Measurements from ENCODE around the gene CADM2. TPM values are rescaled to one million over a fixed set of nuclear protein-coding genes. Genes with fewer than 3 reads are reported as not detected.

CADM2 gene
- total and polyA plus RNA-seq, 3 donors from 2014 or later = 1.3 to 4.0 (median 2.7) TPM

- Histone ChIP-seq H3K36me3 (ENCODE audit: low read depth, missing control alignments) (no peaks in the 10 kb centered on the region), H3K9me3 (no peaks in the 10 kb centered on the region), H3K4me3 (no peak overlapping the region), H3K27me3 (no peaks in the 10 kb centered on the region), H3K4me1 (no peaks in the 10 kb centered on the region), H3K27ac (no peak overlapping the region)
- no peak for DNase-seq
- 64 to 69% methylated on average over 3 of the region's 3 CpGs for WGBS, 2 donors
- TF ChIP-seq POLR2A (IDR thresholded peaks at IDR 0.05) = no peak
- no peak for TF ChIP-seq CTCF (IDR thresholded peaks at IDR 0.05)
- intact Hi-C loops (cut with DNase I; ENCODE audit: low total_unique reads) = no loop called here
Observed at GRCh38 chr3:85476891-85477495, 518.2 kb downstream of the CADM2 start.

- H3K27me3 ChIP-seq = no peaks in the 10 kb centered on the region
- no peaks in the 10 kb centered on the region for H3K9me3 ChIP-seq
- no peak for DNase-seq
- intact Hi-C loops (cut with DNase I; ENCODE audit: low total_unique reads) = no loop called here
- no peak overlapping the region for H3K27ac ChIP-seq
- no peaks in the 10 kb centered on the region for H3K4me1 ChIP-seq
- no peak overlapping the region for H3K4me3 ChIP-seq
- no peaks in the 10 kb centered on the region for H3K36me3 ChIP-seq (ENCODE audit: low read depth, missing control alignments)
- WGBS, 2 donors = 79 to 85% methylated on average over 5 of the region's 5 CpGs
- TF ChIP-seq CTCF (IDR thresholded peaks at IDR 0.05) (no peak), POLR2A (IDR thresholded peaks at IDR 0.05) (no peak)
Observed at GRCh38 chr3:85481411-85482212, 522.8 kb downstream of the CADM2 start.

GRCh38 chr3:85482213-85482490 lies 523.4 kb downstream of the CADM2 start:
- WGBS, 2 donors = 80 to 89% methylated on average over 3 of the region's 3 CpGs
- intact Hi-C loops (cut with DNase I; ENCODE audit: low total_unique reads) = no loop called here
- Histone ChIP-seq H3K9me3 (no peaks in the 10 kb centered on the region), H3K27ac (no peak overlapping the region), H3K4me1 (no peaks in the 10 kb centered on the region), H3K36me3 (ENCODE audit: low read depth, missing control alignments) (no peaks in the 10 kb centered on the region), H3K27me3 (no peaks in the 10 kb centered on the region), H3K4me3 (no peak overlapping the region)
- TF ChIP-seq POLR2A (IDR thresholded peaks at IDR 0.05) = no peak
- TF ChIP-seq CTCF (IDR thresholded peaks at IDR 0.05) = no peak
- no peak for DNase-seq

GRCh38 chr3:85483986-85484385 lies 525.2 kb downstream of the CADM2 start:
- no peaks in the 10 kb centered on the region for H3K36me3 ChIP-seq (ENCODE audit: low read depth, missing control alignments)
- intact Hi-C loops (cut with DNase I; ENCODE audit: low total_unique reads) = no loop called here
- no peaks in the 10 kb centered on the region for H3K4me1 ChIP-seq
- H3K27ac ChIP-seq = no peak overlapping the region
- no peaks in the 10 kb centered on the region for H3K9me3 ChIP-seq
- H3K27me3 ChIP-seq = no peaks in the 10 kb centered on the region
- H3K4me3 ChIP-seq = no peak overlapping the region
- TF ChIP-seq CTCF (IDR thresholded peaks at IDR 0.05) = no peak
- TF ChIP-seq POLR2A (IDR thresholded peaks at IDR 0.05) = no peak
- no peak for DNase-seq
- WGBS, 2 donors = 87 to 94% methylated on average over 1 of the region's 1 CpG

- Histone ChIP-seq H3K9me3 (no peaks in the 10 kb centered on the region), H3K27ac (no peak overlapping the region), H3K27me3 (no peaks in the 10 kb centered on the region), H3K4me1 (no peaks in the 10 kb centered on the region), H3K4me3 (no peak overlapping the region), H3K36me3 (ENCODE audit: low read depth, missing control alignments) (no peaks in the 10 kb centered on the region)
- WGBS, 2 donors = 38 to 64% methylated on average over 9 of the region's 9 CpGs
- TF ChIP-seq POLR2A (IDR thresholded peaks at IDR 0.05) = no peak
- TF ChIP-seq CTCF (IDR thresholded peaks at IDR 0.05) = no peak
- intact Hi-C loops (cut with DNase I; ENCODE audit: low total_unique reads) = no loop called here
- no peak for DNase-seq
Observed at GRCh38 chr3:85487375-85487774, 528.6 kb downstream of the CADM2 start.
